Measurements from ENCODE around the gene SPATA2. TPM values are rescaled to one million over a fixed set of nuclear protein-coding genes. Genes with fewer than 3 reads are reported as not detected.
"Not testable (repeated sequence)": the region's sequence is repeated elsewhere in the genome, so short reads cannot be mapped to it uniquely, and the experiment has no call there.

The SPATA2 gene
- total RNA-seq, 2 experiments from 2014 or later: 8.4 to 9.0 TPM

GRCh38 chr20:49867453-49868215, 47.7 kb downstream of the SPATA2 start:
- H3K9me3 Mint-ChIP-seq: no peaks in the 10 kb centered on the region
- CTCF ChIA-PET: interaction anchor here (2.1 kb wide), 1 partner anchor 21 kb away, joined by 7 read pairs; no protein-coding TSS in a partner anchor
- H3K27ac Mint-ChIP-seq: peak overlapping the region; percentile 27
- H3K27me3 Mint-ChIP-seq: no peaks in the 10 kb centered on the region
- no peak for DNase-seq
- POLR2A ChIA-PET: no interaction called here
- H3K36me3 Mint-ChIP-seq (ENCODE audit: low read depth): peaks cover 46% of the 10 kb centered on the region
- H3K4me1 Mint-ChIP-seq: peaks cover 9% of the 10 kb centered on the region
- no peak overlapping the region for H3K4me3 Mint-ChIP-seq

GRCh38 chr20:49866051-49866450, 49.3 kb downstream of the SPATA2 start:
- H3K36me3 Mint-ChIP-seq (ENCODE audit: low read depth): peaks cover 54% of the 10 kb centered on the region
- no peak overlapping the region for H3K4me3 Mint-ChIP-seq
- H3K27ac Mint-ChIP-seq: peak overlapping the region; percentile 33
- ChIA-PET POLR2A (no interaction called here), CTCF (interaction anchor here (2.1 kb wide), 1 partner anchor 20 kb away, joined by 7 read pairs; no protein-coding TSS in a partner anchor)
- no peaks in the 10 kb centered on the region for H3K27me3 Mint-ChIP-seq
- no peak for DNase-seq
- H3K9me3 Mint-ChIP-seq: no peaks in the 10 kb centered on the region
- H3K4me1 Mint-ChIP-seq: peaks cover 14% of the 10 kb centered on the region

- H3K36me3 Mint-ChIP-seq (ENCODE audit: low read depth): peaks cover 57% of the 10 kb centered on the region
- no peaks in the 10 kb centered on the region for H3K9me3 Mint-ChIP-seq
- no peaks in the 10 kb centered on the region for H3K27me3 Mint-ChIP-seq
- peak overlapping the region; percentile 33 for H3K27ac Mint-ChIP-seq
- POLR2A ChIA-PET: no interaction called here
- H3K4me1 Mint-ChIP-seq: peaks cover 19% of the 10 kb centered on the region
- no peak overlapping the region for H3K4me3 Mint-ChIP-seq
- CTCF ChIA-PET: no interaction called here
- no peak for DNase-seq
Measured at GRCh38 chr20:49865559-49865958, 49.8 kb downstream of the SPATA2 start.

GRCh38 chr20:49863666-49864065, 51.7 kb downstream of the SPATA2 start:
- Mint-ChIP-seq H3K4me3 (no peak overlapping the region), H3K27ac (no peak overlapping the region), H3K4me1 (peaks cover 15% of the 10 kb centered on the region), H3K27me3 (no peaks in the 10 kb centered on the region), H3K9me3 (no peaks in the 10 kb centered on the region), H3K36me3 (ENCODE audit: low read depth) (peaks cover 57% of the 10 kb centered on the region)
- ChIA-PET CTCF (no interaction called here), POLR2A (no interaction called here)
- DNase-seq: no peak

GRCh38 chr20:49862607-49863200, 52.6 kb downstream of the SPATA2 start:
- POLR2A ChIA-PET: no interaction called here
- CTCF ChIA-PET: no interaction called here
- peaks cover 60% of the 10 kb centered on the region for H3K36me3 Mint-ChIP-seq (ENCODE audit: low read depth)

GRCh38 chr20:49861232-49861631, 54.1 kb downstream of the SPATA2 start:
- ChIA-PET CTCF (interaction anchor here (1.1 kb wide), 1 partner anchor 28 kb away, joined by 3 read pairs; no protein-coding TSS in a partner anchor), POLR2A (interaction anchor here (1.0 kb wide), 1 partner anchor 246 kb away, joined by 3 read pairs; no protein-coding TSS in a partner anchor)
- H3K4me3 Mint-ChIP-seq, H3K9me3 Mint-ChIP-seq, H3K27me3 Mint-ChIP-seq, H3K27ac Mint-ChIP-seq, DNase-seq: not testable (repeated sequence)
- Mint-ChIP-seq H3K36me3 (ENCODE audit: low read depth) (peaks cover 58% of the 10 kb centered on the region), H3K4me1 (peaks cover 12% of the 10 kb centered on the region)

More at GRCh38 chr20:49862607-49863200, 52.6 kb downstream of the SPATA2 start:
- Mint-ChIP-seq H3K9me3 (no peaks in the 10 kb centered on the region), H3K4me1 (peaks cover 12% of the 10 kb centered on the region), H3K27ac (no peak overlapping the region), H3K4me3 (no peak overlapping the region), H3K27me3 (no peaks in the 10 kb centered on the region)
- no peak for DNase-seq

GRCh38 chr20:49859807-49860206, 55.5 kb downstream of the SPATA2 start:
- Mint-ChIP-seq H3K27ac (no peak overlapping the region), H3K9me3 (no peaks in the 10 kb centered on the region), H3K4me3 (no peak overlapping the region), H3K4me1 (peaks cover 10% of the 10 kb centered on the region), H3K27me3 (no peaks in the 10 kb centered on the region), H3K36me3 (ENCODE audit: low read depth) (peaks cover 54% of the 10 kb centered on the region)
- ChIA-PET POLR2A (interaction anchor here (0.9 kb wide), 1 partner anchor 245 kb away, joined by 3 read pairs; no protein-coding TSS in a partner anchor), CTCF (interaction anchor here (0.6 to 1.2 kb wide), 4 partner anchors 14 to 436 kb away, joined by 3 to 6 read pairs (median 4); no protein-coding TSS in a partner anchor)
- no peak for DNase-seq

- POLR2A ChIA-PET: interaction anchor here (0.9 kb wide), 1 partner anchor 244 kb away, joined by 3 read pairs; no protein-coding TSS in a partner anchor
Measured at GRCh38 chr20:49859011-49859410, 56.3 kb downstream of the SPATA2 start.

GRCh38 chr20:49858076-49858585, 57.2 kb downstream of the SPATA2 start:
- ChIA-PET CTCF (interaction anchor here (1.5 kb wide), 1 partner anchor 29 kb away, joined by 3 read pairs; no protein-coding TSS in a partner anchor), POLR2A (no interaction called here)
- H3K9me3 Mint-ChIP-seq: no peaks in the 10 kb centered on the region
- no peak overlapping the region for H3K27ac Mint-ChIP-seq
- H3K4me3 Mint-ChIP-seq: no peak overlapping the region
- peaks cover 55% of the 10 kb centered on the region for H3K36me3 Mint-ChIP-seq (ENCODE audit: low read depth)
- no peaks in the 10 kb centered on the region for H3K27me3 Mint-ChIP-seq
- H3K4me1 Mint-ChIP-seq: peaks cover 11% of the 10 kb centered on the region
- DNase-seq: no peak

More at GRCh38 chr20:49859011-49859410, 56.3 kb downstream of the SPATA2 start:
- Mint-ChIP-seq H3K27ac (no peak overlapping the region), H3K9me3 (no peaks in the 10 kb centered on the region), H3K36me3 (ENCODE audit: low read depth) (peaks cover 51% of the 10 kb centered on the region), H3K4me3 (no peak overlapping the region), H3K4me1 (peaks cover 11% of the 10 kb centered on the region), H3K27me3 (no peaks in the 10 kb centered on the region)
- no peak for DNase-seq
- CTCF ChIA-PET: interaction anchor here (1.0 to 1.2 kb wide), 2 partner anchors 13 to 265 kb away, joined by 3 to 6 read pairs; no protein-coding TSS in a partner anchor

- peaks cover 54% of the 10 kb centered on the region for H3K36me3 Mint-ChIP-seq (ENCODE audit: low read depth)
- H3K9me3 Mint-ChIP-seq: no peaks in the 10 kb centered on the region
- H3K4me3 Mint-ChIP-seq: no peak overlapping the region
- peaks cover 14% of the 10 kb centered on the region for H3K4me1 Mint-ChIP-seq
- no peak for DNase-seq
- no peak overlapping the region for H3K27ac Mint-ChIP-seq
- ChIA-PET POLR2A (no interaction called here), CTCF (interaction anchor here (0.7 to 1.5 kb wide), 3 partner anchors 10 to 321 kb away, joined by 3 read pairs; no protein-coding TSS in a partner anchor)
- H3K27me3 Mint-ChIP-seq: no peaks in the 10 kb centered on the region
Measured at GRCh38 chr20:49856904-49857303, 58.4 kb downstream of the SPATA2 start.

GRCh38 chr20:49854190-49854875, 61.0 kb downstream of the SPATA2 start:
- no peak for DNase-seq
- Mint-ChIP-seq H3K4me3 (no peak overlapping the region), H3K9me3 (no peaks in the 10 kb centered on the region), H3K27ac (no peak overlapping the region), H3K27me3 (no peaks in the 10 kb centered on the region), H3K4me1 (peaks cover 24% of the 10 kb centered on the region), H3K36me3 (ENCODE audit: low read depth) (peaks cover 60% of the 10 kb centered on the region)
- ChIA-PET CTCF (no interaction called here), POLR2A (no interaction called here)

- Mint-ChIP-seq H3K9me3 (no peaks in the 10 kb centered on the region), H3K27ac (no peak overlapping the region)
Measured at GRCh38 chr20:49853640-49854039, 61.7 kb downstream of the SPATA2 start.

More at GRCh38 chr20:49853640-49854039, 61.7 kb downstream of the SPATA2 start:
- Mint-ChIP-seq H3K36me3 (ENCODE audit: low read depth) (peaks cover 65% of the 10 kb centered on the region), H3K27me3 (no peaks in the 10 kb centered on the region), H3K4me1 (peaks cover 27% of the 10 kb centered on the region), H3K4me3 (no peak overlapping the region)
- DNase-seq: no peak
- ChIA-PET CTCF (no interaction called here), POLR2A (no interaction called here)
